Suprapubic skin (tissue), 4 donors: ENCODE data around the gene SRGAP2B.
"Not testable (repeated sequence)": the region's sequence is repeated elsewhere in the genome, so short reads cannot be mapped to it uniquely, and the experiment has no call there.

Source experiments
- CTCF ChIP-seq, 2 donors: fragments of 200-600 bp in 1 of 2; fragments of 450-650 bp in 1 of 2; sonication (generic) in 1 of 2; IDR thresholded peaks; one replicate each; pipeline ENCODE4 v1.5.1; 2016 to 2019; ENCODE audit warnings: antibody characterized with exemption in 2 of 2, mild to moderate bottlenecking in 1 of 2, moderate library complexity in 1 of 2
- EP300 ChIP-seq: sonication (generic); formaldehyde crosslinking; IDR thresholded peaks from one replicate; pipeline ENCODE4 v1.6.1; 2017; ENCODE audit warnings: antibody characterized with exemption
- POLR2A ChIP-seq, 2 donors: fragments of 450-650 bp; IDR thresholded peaks; one replicate each; pipeline ENCODE4 v1.6.1; 2017; ENCODE audit warnings: antibody characterized with exemption in 2 of 2, mild to moderate bottlenecking in 2 of 2, moderate library complexity in 2 of 2
- POLR2AphosphoS5 ChIP-seq, 3 donors: sonication (generic); formaldehyde crosslinking; IDR thresholded peaks; one replicate each; pipeline ENCODE4 v1.6.1; 2017; ENCODE audit warnings: antibody characterized with exemption in 3 of 3

GRCh38 chr1:145053428-145053827 lies 41.7 kb downstream of the SRGAP2B start:
- not testable (repeated sequence) for TF ChIP-seq CTCF (IDR thresholded peaks at IDR 0.05); POLR2AphosphoS5 (IDR thresholded peaks at IDR 0.05); EP300; POLR2A (IDR thresholded peaks at IDR 0.05)
